AML-193 (cell line): Measurements from ENCODE around the gene DDIT4.
"Not testable (repeated sequence)": the region's sequence is repeated elsewhere in the genome, so short reads cannot be mapped to it uniquely, and the experiment has no call there.

Experiments used
- DNase-seq, 2 experiments: peaks; one replicate each; lab custom pipeline; 2025; lab: John Stamatoyannopoulos, UW

Gene DDIT4

DNA sequence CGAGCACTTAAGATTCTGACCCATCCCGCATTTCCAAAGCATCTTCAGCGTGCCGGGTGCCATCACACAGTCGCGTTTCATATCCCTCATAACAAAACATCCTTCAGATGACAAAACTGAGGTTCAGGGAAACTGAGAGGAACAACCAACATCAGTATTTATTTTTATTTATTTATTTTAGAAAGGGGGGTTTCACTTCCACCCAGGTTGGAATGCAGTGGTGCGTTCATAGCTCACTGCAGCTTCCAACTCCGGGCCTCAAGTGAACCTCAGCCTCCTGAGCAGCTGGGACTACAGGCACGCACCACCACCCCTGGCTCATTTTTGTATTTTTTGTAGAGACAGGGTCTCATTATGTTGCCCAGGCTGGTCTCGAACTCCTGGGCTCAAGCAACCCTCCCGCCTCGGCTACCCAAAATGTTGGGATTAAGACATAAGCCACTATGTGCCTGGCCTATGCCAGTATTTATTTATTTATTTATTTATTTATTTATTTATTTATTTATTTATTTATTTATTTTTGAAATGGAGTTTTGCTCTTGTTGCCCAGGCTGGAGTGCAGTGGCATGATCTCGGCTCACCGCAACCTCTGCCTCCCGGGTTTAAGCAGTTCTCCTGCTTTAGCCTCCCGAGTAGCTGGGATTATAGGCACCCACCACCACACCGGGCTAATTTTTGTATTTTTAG, 24.4 kb upstream of the DDIT4 start:
- DNase-seq: not testable (repeated sequence)

DNA sequence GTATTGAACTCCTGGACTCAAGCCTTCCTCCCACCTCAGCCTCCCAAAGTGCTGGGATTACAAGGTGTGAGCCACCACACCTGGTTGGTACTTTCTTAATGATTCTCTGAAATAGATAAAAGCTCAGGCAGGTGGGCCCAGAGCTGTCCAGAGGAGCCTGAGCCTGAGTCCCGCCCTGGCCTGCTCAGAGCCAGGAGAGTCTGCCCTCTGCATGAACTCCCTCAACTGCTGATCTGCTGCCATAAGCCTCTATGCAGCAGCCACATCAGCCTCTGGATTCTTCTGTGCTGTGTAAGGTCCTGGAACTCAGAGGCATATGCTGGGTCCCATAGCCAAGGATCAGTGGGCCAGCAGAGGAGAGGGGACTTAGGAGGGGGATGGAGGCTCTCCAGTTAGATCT, 23.1 kb upstream of the DDIT4 start:
- DNase-seq: no peak

DNA sequence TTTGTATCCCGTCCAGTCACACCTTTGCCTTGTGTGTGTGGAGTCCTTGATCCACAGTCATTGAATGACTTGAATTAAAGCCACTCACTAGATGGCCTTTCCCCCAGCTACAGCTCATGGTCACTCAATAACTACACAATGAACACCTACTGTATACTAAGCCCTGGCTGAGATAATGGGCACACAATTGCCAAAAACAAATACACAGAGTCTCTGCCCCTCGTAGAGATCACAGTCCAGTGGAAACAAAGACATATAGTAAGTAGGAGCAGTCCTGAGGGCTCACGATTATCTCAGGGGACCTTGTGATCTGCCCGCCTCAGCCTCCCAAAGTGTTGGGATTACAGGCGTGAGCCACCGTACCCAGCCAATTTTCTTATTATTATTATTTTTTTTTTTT, 22.1 kb upstream of the DDIT4 start:
- DNase-seq: no peak

DNA sequence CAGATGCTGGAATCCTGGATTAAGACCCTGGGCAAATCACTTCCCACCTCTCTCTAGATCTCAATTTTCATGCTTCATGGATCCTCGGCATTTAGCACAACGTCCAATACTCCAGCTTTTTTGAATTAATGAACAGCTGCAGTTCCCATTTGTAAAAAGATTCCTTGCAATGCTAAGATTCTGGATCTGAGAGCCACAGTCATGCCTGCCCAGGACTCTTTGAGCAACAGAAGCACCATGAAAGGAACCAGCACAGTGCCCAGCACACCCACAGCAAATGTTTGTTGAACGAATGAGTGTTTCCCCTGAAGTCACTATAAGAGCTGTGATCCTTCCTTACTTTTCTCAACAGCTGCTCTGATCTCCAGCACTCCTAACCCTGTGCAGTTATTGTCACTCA, 20.8 kb upstream of the DDIT4 start:
- DNase-seq: no peak

DNA sequence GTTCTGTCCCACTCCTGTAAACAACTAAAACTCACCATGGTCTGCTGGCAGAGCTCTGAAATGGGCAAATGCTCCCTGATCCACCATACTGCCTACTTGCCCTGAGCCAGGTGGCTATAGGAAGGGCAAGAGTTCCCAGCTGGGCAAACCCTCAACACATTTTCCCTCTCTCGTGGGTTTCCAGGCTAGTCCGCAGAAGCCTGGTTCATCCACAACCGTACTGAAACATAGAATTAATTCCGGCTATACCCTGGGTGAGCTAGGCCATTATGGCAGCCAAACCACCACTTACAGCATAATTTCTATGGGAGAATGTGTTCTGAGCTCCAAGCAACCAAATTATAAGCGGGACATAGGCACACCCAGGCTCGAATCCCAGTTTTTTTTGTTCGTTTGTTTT, 20.1 kb upstream of the DDIT4 start:
- DNase-seq: no peak

DNA sequence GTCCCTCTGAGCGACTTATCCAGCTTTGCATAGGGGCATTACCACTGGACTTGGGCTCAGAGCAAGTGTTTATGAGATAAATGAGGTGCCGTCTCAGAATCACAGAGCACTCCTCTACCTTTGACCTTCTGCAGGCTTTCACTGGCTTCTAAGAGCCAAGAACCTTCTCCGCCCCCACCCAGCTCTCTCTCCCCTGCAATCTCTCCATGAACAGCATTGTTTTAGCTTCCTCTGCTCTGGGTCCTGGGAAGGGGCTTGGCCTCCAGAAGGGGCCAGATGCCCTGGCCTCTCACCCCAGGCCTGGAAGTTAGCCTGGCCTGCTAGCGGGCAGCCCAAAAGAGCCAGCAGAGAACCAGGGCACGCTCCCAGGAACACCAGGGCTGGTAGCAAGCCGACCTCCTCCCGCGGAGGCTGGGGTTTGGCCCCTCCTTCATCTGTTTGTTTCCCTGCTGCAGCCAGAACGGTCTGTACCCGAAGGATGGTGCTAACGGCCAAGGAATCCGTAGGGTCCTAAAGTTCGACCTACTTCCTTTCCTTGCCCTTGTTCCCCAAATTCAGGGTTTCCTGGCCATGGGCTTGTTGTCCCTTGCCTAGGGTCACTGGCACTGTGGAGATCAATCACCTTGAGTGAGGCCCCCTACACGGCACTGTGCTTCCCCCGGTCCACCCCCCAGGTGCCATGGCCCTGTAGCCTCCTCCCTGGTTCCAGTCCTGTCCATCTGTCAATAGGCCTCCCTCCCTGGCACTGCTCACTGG, 18.7 kb upstream of the DDIT4 start:
- DNase-seq: no peak

DNA sequence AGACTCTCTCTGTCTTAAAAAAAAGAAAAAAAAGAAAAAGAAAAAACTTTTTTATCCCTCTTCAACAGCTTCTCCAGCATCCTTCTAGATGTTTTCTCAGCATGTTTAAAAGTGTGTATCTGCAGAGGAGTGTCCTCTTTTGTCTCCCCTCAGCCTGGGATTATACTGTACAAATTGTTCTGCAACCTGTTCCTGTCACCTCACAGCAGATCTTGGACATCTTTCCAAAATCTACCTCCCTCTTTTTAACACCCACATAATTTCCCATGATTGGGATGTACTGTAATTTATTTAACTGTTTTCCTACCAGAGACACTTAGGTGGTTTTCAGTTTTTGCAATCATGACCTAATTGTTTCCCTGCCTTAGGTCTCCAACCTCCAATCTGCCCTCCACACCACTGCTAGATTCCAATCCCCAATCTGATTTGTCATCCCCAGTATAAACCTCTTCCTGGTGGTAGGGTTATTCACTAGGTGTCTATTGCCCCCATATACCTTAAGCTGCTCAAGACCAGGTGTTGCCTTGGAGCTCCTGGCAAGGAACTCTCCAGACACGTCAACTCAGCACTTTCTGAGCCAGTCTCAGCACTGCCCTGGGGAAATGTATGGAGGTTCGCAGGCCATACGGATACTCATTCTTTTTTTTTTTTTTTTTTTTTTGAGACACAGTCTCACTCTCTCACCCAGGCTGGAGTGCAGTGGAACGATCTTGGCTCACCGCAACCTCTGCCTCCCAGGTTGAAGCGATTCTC, 17.6 kb upstream of the DDIT4 start:
- DNase-seq: no peak

DNA sequence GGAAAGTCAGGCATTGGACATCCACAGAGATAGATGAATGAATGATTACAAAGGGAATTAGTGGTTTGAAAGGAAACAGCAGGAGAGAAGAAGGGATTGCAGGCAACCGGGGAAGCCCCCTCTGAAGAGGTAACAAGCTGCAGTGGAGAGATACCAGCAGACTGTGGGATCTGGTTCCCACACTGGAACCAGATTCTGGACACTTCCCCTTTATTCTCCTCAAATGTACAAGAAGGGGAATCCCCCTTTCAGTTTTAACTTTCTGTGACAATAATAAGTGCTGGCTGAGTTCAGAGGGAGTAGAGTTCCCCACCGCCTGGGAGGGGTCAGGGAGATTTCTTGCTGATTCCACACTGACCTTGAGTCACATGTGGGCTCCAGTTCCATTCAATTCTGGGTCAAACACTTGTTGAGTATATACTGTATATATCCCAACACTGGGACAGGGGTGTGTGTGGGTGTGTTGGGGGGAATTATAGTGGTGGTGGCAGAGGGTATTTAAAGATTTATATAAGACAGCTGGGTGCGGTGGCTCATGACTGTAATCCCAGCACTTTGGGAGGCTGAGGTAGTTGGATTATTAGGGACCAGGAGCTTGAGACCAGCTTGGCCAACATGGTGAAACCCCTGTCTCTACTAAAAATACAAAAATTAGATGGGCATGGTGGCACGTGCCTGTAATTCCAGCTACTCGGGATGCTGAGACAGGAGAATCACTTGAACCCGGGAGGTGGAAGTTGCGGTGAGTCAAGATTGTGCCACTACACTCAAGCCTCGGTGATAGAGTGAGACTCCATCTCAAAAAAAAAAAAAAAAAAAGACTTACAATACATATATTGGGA, 16.5 kb upstream of the DDIT4 start:
- DNase-seq: peak; percentile 53 to 74

DNA sequence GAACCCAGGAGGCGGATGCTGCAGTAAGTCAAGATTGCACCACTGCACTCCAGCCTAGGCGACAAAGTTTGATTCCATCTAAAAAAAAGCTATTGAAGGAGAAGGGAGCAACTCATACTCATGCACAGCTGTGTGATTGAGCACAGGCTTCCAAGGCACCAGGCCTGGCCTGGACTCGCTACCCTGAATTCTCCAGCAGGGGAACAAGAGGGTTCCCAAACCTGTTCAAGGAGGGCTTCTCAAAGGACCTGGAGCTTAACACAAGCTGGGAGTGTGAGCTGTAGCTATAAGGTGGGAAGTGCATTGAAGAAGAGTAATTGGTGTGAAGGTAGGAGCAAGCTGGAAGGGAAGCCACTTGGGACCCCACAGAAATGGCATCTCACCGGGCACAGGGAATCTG, 15.1 kb upstream of the DDIT4 start:
- no peak for DNase-seq

DNA sequence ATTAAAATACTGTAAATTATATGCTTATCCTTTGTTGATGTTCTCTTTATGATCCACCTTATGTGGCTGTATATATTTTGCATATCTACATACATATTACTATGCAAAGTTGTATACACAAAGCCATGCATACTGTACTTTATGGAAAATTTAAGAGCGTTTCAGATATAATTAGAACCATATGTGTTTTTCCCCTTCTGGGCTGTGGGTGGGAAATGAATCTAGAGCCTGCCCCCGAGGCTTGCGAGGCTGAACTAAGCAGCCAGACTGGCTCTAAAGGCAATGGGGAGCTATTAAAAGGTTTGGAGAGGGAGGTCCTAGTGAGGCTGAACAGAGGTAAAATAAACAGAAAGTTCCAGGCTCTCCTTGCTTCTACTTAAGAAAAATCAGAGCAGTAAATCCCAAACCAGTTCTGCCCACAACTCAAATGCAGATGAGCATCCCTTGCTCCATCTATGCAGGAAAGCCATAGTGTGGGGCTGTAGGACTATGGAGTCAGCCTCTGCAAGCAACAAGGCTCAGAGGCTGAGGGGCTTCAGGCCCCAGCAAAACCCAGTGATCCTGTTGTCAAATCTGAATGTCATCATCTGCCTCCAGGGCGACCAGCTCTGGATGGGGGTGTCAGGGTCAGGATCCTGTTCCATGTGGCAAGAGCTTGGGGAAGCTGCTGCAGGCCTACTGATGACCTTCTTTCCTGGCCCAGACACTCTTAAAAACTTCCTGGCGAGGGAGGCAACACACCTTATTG, 14.1 kb upstream of the DDIT4 start:
- no peak for DNase-seq

DNA sequence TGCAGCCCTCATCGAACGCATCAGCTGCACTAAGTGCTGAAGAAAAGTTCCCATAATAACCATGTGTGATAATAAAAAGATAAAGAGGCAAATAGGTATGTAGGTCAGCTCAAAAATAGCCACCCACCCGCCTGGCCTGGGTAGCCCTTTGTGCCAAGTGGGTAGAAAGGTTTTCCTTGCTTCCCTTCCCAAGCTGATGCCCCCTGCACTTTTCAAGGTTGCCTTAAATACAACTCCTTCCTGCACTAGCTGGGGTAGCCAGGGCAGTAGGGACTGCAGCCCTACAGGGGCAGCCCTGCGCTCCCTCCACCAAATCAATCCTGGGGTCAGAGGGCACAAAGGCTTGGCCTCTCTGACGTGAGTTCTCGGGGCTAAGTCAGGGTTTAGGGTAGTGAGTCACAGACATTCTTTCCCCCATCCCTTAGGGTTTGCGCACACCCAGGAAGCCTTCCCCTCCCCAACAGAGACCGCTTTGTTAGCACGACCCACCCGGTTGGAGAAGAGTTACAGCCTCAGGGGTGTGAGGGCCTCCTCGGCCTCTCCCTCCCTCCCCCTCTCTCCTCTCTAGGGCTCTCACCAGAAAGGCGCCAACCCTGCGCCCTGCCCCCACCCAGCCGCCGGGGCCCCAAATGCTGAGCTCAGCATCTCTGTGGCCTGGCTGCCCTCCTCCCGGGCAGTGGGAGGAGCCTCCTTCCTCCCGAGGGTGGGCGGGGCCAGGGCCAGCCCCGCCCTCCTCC, 13.3 kb upstream of the DDIT4 start:
- DNase-seq: peak; percentile 16 to 32

DNA sequence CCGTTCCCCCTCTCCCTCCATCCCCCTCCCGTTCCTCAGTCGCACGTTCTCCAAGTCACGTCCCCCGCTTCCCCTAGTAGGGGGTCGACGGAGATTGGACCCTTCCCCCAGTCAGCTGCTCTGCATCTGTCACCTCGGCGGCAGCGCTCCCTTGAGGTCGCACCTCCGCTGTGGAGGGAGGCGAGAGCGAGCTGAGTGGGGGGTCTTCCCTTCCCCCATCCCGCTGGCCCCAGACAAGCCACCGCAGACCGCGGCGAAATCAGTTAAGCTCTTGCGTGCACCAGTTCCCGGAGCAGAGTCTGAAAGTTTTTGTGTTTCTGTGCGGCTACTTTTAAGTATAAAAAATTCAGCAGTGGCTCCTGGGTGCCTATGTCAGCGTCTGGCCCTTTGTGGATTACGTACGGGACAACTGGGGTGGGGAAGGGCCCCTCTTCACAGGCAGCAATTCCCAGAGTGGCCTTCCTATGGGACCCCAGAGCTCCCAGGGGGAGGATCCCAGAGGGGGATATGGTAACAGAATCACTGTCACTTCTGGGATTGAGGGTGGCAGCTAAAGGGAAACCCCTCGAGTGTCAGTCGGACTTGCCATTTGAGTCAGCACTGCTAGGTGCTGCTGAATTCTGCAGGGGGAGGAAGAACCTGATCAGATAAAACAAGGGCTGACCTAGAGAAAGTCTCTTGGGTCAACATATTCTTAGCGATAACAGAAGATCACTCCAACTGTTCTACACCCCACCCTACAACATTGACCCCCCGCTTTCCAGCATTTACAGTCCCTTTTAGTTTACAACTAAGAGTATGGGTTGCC, 12.5 kb upstream of the DDIT4 start:
- DNase-seq: no peak

DNA sequence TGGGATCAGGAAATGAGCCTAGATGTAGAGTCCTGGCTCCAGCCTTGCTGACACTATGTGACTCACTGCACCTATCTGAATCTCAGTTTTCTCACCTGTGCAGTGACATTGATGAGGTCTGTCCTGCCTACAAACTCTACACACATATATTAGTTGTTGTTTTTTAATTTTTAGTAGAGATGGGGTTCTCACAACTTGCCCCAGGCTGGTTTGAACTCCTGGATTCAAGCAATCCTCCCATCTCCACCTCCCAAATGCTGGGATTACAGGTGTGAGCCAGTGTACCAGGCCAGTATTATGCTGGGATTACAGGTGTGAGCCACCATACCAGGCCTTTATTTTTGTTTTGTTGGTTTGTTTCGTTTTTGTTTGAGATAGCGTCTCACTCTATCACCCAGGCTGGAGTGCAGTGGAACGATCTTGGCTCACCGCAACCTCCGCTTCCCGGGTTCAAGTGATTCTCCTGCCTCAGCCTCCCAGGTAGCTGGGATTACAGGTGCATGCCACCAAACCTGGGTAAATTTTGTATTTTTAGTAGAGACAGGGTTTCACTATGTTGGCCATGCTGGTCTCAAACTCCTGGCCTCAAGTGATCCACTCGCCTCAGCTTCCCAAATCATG, 11.8 kb upstream of the DDIT4 start:
- no peak for DNase-seq

DNA sequence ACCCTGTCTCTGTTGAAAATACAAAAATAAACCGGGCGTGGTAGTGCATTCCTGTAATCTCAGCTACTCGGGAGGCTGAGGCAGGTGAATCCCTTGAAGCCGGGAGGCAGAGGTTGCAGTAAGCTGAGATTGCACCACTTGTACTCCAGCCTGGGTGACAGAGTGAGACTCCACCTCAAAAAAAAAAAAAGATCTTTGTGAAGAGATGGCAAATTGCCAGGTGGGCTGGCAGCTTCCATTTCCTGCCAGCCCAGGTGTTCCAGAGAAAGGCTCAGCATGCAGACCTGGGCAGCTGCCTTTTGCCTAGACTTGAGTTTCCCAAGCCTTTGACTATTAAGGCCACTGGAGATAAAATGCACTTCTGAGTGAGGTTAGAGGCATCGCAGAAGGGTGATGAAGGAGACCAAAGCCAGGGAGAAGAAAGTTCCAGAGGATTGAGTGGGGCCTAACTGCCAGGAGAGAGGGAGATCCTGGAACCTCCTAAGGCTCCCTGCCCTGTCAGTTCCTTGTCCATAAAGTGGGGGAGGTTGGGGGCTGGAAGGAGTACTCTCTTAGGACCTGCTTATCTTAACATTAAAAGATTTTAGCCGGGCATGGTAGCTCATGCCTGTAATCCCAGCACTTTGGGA, 10.0 kb upstream of the DDIT4 start:
- DNase-seq: no peak

DNA sequence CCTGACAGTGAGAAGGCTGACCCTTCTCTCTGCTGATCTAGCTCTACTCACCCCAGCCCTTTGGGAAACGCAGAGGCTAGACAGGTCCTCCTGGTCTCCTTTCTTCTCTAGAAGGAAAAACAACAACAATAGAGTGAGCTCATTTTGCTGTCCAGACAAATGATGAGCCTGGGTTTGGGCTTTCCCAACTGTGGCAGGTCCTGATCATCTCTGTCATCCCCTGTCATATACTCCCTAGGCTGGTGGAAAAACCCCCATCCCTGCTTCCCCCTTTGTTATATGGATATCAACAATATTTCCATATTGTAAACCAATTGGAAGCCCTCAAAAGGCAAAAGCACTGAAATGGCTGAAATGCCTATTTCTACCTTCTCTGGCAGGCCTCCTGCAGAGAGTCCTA, 9.2 kb upstream of the DDIT4 start:
- DNase-seq: no peak

DNA sequence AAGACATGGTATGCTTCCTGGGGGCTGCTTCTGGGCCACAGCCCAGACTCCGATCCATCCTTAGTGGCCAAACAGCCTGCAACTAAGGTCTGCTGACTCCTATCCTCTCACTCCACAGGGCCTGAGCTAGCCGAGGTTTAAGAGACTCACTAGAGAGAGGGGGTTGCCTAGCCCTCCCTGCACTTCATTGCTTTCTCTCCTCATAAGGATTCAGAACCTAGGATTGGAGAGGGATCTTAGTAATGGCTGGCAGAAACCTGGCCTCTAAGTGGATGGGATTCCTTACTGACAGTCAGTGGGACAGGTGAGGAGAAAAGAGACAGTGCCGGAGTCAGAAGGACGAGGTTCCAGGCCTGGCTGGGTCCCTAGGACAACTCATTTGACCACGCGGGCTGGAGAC, 8.2 kb upstream of the DDIT4 start:
- no peak for DNase-seq

DNA sequence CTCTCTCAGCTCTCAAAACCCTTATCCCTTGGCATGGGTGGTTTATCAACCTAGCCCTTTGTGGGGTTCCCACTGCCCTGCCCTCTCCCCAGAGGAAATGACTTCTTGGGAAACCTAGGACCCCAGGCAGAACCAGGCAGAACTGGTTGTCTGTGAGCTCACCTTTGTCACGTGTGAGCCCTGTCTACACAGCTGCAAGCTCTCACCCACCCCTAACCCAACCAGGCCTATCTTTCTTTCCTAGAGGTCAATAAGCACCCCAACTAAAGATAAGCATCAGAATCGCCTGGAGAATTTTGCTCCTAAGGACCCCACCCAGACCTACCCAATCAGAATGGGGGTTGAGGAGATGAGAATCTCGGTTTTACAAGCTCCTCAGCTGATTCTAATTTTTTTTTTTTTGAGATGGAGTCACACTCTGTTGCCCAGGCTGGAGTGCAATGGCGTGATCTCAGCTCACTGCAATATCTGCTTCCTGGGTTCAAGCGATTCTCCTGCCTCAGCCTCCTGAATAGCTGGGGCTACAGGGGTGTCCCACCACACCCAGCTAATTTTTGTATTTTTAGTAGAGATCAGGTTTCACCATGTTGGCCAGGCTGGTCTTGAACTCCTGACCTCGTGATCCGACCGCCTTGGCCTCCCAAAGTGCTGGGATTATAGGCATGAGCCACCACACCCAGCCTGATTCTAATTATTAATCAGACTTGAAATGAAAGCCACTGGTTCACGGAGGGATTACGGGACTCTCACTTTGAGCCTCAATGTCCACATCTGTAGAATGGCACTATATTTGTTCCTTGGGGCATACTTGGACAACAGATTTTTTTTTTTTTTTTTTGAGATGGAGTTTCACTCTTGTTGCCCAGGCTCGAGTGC, 7.5 kb upstream of the DDIT4 start:
- DNase-seq: no peak

DNA sequence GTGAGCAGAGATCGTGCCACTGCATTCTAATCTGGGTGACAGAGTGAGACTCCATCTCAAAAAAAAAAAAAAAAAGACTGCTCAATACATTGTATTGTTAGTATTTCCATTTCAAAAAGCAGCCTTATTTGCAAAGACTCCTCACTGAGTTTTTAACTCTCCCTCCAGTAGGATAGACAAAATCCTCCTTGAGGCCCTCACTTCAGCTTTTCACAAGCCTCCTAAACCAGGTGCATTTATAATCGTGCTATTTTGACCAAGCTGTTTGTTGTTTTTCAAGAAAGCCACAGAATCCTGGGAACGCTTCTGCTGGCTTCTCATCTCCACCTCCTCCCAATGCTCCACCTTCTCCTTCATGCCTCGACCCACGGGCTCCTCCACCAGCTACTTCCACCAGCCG, 6.3 kb upstream of the DDIT4 start:
- no peak for DNase-seq
